GM12892 (cell line): Measurements from ENCODE around the gene CDKN2B-AS1.

Source experiments
- POLR2A ChIP-seq: IDR thresholded peaks from 2 replicates; pipeline ENCODE4 v1.6.1; 2011; ENCODE audit warnings: low read depth, low read length, control low read depth
- POLR2AphosphoS5 ChIP-seq: IDR thresholded peaks from 2 replicates; pipeline ENCODE4 v1.6.1; 2011; ENCODE audit warnings: low read depth, low read length, control low read depth
- TAF1 ChIP-seq: IDR thresholded peaks from 2 replicates; pipeline ENCODE4 v1.6.1; 2011; ENCODE audit warnings: low read depth, mild to moderate bottlenecking, control low read depth, low read length, borderline replicate concordance

DNA sequence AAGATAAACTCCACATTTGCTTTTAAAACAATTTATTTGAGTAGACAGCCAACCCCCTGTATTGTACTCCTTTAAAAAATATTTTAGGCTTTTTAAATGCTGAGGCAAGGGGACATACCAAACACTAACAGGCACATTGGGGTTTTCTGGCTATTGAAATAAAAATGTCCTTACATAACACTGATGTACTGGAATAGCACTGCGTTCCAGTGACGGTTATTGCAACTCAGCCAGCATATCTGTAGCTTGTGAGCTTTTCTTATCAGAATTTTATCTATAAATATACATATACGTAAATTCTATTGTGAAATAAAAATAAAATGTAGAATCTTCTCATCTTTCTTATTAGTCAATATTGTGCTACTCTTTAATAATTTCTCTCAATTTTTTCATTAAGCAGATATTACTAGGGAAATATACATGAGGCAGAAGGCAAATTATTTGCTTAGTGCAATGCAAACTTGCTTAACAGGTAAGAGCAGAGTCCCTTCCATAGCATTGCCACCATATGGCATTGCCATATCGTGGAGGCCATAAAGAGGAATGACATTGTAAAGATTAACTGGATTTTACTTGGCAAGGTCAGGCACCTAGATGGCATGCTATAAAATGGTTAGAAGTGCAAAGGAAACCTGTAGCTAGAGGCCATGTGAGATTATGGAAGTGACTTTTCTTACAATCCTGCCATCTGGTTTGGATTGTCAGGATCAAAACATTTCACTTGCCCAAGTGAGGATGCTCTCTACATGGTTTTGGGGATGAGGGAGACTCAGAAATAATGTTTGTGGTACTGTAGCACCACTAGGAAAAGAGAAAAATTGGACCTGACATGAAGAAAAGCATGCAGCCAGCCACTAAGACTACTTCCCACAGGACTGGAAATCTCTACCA lies 109.3 kb downstream of the CDKN2B-AS1 start:
- TF ChIP-seq TAF1 (no peak), POLR2A (no peak), POLR2AphosphoS5 (no peak)
